ENCODE data around the gene OLAH. TPM values are rescaled to one million over a fixed set of nuclear protein-coding genes. Genes with fewer than 3 reads are reported as not detected.

The OLAH gene
- total RNA-seq, 1 experiment from 2014 or later, result not detected

DNA sequence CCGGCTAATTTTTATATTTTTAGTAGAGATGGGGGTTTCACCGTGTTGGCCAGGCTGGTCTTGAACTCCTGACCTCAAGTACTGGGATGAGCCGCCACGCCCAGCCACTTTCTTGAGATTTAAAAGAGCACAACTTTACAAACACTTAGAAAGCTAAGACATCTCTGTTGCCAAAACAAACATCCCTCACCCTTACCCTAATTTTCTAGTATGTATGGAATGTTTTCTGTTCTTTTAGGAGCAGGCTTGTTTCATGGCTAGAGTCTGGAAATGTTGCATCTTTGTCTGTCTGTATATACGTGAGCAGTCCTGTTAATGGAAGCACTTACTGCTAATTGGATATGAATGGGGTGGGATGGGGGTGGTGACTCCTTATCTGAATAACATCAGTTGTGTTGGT, 2.9 kb downstream of the OLAH start:
- Mint-ChIP-seq H3K4me3 (no peak overlapping the region), H3K36me3 (no peaks in the 10 kb centered on the region), H3K27me3 (ENCODE audit: low read depth) (no peaks in the 10 kb centered on the region), H3K27ac (no peak overlapping the region), H3K4me1 (peaks cover 16% of the 10 kb centered on the region), H3K9me3 (peaks cover 4% of the 10 kb centered on the region; the same call in 1 of the 2 replicates)
- no peak for DNase-seq (ENCODE audit: low spot score)
- POLR2A ChIA-PET, result no interaction called here
- TF ChIP-seq MYBL2 (CRISPR knock-in tag; IDR thresholded peaks at IDR 0.05) (no peak), NR3C1 (CRISPR knock-in tag; conservative IDR thresholded peaks at IDR 0.05; ENCODE audit: low read depth) (no peak), NFYB (CRISPR knock-in tag; conservative IDR thresholded peaks at IDR 0.05; ENCODE audit: low read depth) (no peak), ATF1 (CRISPR knock-in tag; IDR thresholded peaks at IDR 0.05) (no peak), NFATC4 (CRISPR knock-in tag; IDR thresholded peaks at IDR 0.05) (no peak), FOXK1 (CRISPR knock-in tag; IDR thresholded peaks at IDR 0.05) (no peak), RORB (CRISPR knock-in tag; IDR thresholded peaks at IDR 0.05) (no peak), ZNF232 (CRISPR knock-in tag; IDR thresholded peaks at IDR 0.05) (no peak), IRF2 (CRISPR knock-in tag; IDR thresholded peaks at IDR 0.05; ENCODE audit: borderline replicate concordance, low read depth) (no peak), NR1H2 (CRISPR knock-in tag; IDR thresholded peaks at IDR 0.05) (no peak), ZNF423 (CRISPR knock-in tag; IDR thresholded peaks at IDR 0.05) (no peak), TCF7 (CRISPR knock-in tag; IDR thresholded peaks at IDR 0.05; ENCODE audit: low read depth) (no peak)
- TF ChIP-seq, protein P1, sequence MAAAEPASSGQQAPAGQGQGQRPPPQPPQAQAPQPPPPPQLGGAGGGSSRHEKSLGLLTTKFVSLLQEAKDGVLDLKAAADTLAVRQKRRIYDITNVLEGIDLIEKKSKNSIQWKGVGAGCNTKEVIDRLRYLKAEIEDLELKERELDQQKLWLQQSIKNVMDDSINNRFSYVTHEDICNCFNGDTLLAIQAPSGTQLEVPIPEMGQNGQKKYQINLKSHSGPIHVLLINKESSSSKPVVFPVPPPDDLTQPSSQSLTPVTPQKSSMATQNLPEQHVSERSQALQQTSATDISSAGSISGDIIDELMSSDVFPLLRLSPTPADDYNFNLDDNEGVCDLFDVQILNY (CRISPR knock-in tag; IDR thresholded peaks at IDR 0.05), result no peak
- TF ChIP-seq, protein P2, sequence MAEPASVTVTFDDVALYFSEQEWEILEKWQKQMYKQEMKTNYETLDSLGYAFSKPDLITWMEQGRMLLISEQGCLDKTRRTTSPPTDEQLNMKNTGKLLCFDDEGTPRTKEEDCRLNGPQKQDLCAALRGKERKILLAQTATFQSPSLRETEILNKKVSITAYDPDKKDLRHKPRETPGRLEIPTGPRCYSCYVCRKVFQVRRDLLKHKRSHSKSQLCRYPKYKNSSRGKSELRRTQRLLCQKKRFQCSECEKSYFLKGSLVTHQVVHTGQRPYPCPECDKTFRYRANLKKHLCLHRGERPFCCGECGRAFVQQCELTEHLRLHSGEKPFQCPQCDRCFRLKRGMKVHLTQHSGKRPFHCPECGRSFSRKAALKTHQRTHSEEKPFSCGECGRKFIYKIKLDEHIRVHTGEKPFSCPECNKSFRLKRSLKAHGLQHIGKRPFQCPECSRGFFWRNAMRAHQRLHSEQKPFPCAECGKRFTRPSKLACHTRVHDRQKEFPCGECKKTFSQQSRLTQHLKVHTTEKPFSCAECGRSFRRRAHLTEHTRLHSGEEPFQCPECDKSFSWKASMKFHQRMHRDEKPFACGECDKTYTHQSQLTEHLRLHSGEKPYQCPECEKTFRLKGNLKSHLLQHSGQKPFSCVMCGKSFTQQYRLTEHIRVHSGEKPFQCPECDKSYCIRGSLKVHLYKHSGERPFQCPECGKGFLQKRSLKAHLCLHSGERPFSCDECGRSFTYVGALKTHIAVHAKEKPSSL (CRISPR knock-in tag; conservative IDR thresholded peaks at IDR 0.05), result no peak
- TF ChIP-seq, protein P3, sequence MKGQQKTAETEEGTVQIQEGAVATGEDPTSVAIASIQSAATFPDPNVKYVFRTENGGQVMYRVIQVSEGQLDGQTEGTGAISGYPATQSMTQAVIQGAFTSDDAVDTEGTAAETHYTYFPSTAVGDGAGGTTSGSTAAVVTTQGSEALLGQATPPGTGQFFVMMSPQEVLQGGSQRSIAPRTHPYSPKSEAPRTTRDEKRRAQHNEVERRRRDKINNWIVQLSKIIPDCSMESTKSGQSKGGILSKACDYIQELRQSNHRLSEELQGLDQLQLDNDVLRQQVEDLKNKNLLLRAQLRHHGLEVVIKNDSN (CRISPR knock-in tag; IDR thresholded peaks at IDR 0.05), result no peak
- CTCF ChIA-PET, result no interaction called here
- ATAC-seq, result no peak

DNA sequence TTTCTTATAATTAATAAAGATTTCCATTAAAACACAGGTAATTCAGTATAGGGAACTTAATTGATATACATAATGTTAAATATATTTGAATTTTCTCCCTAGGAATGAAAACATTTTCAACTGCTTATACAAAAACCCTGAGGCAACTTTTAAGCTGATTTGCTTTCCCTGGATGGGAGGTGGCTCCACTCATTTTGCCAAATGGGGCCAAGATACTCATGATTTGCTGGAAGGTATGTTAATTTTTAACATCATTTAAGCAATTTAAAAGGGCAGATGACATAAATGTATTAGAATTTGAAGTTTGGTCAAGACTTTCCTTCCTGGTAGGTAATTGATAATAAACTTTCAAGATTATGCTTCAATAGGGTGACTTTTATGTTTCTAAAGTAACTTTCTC, 5.8 kb downstream of the OLAH start:
- peaks cover 13% of the 10 kb centered on the region for H3K4me1 Mint-ChIP-seq

More for the DNA sequence above, 5.8 kb downstream of the OLAH start:
- no peaks in the 10 kb centered on the region for H3K27me3 Mint-ChIP-seq (ENCODE audit: low read depth)
- no peaks in the 10 kb centered on the region for H3K36me3 Mint-ChIP-seq
- POLR2A ChIA-PET, result interaction anchor here (0.7 kb wide), 1 partner anchor 50 kb away, joined by 6 read pairs; no protein-coding TSS in a partner anchor
- ATAC-seq (no peak), DNase-seq (ENCODE audit: low spot score) (no peak)
- H3K9me3 Mint-ChIP-seq, result no peaks in the 10 kb centered on the region
- CTCF ChIA-PET, result no interaction called here
- H3K4me3 Mint-ChIP-seq, result no peak overlapping the region
- TF ChIP-seq, protein P4, sequence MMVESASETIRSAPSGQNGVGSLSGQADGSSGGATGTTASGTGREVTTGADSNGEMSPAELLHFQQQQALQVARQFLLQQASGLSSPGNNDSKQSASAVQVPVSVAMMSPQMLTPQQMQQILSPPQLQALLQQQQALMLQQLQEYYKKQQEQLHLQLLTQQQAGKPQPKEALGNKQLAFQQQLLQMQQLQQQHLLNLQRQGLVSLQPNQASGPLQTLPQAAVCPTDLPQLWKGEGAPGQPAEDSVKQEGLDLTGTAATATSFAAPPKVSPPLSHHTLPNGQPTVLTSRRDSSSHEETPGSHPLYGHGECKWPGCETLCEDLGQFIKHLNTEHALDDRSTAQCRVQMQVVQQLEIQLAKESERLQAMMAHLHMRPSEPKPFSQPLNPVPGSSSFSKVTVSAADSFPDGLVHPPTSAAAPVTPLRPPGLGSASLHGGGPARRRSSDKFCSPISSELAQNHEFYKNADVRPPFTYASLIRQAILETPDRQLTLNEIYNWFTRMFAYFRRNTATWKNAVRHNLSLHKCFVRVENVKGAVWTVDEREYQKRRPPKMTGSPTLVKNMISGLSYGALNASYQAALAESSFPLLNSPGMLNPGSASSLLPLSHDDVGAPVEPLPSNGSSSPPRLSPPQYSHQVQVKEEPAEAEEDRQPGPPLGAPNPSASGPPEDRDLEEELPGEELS (CRISPR knock-in tag; IDR thresholded peaks at IDR 0.05), result no peak
- TF ChIP-seq, protein P5, sequence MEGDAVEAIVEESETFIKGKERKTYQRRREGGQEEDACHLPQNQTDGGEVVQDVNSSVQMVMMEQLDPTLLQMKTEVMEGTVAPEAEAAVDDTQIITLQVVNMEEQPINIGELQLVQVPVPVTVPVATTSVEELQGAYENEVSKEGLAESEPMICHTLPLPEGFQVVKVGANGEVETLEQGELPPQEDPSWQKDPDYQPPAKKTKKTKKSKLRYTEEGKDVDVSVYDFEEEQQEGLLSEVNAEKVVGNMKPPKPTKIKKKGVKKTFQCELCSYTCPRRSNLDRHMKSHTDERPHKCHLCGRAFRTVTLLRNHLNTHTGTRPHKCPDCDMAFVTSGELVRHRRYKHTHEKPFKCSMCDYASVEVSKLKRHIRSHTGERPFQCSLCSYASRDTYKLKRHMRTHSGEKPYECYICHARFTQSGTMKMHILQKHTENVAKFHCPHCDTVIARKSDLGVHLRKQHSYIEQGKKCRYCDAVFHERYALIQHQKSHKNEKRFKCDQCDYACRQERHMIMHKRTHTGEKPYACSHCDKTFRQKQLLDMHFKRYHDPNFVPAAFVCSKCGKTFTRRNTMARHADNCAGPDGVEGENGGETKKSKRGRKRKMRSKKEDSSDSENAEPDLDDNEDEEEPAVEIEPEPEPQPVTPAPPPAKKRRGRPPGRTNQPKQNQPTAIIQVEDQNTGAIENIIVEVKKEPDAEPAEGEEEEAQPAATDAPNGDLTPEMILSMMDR (IDR thresholded peaks at IDR 0.05), result no peak
- TF ChIP-seq, protein P6, sequence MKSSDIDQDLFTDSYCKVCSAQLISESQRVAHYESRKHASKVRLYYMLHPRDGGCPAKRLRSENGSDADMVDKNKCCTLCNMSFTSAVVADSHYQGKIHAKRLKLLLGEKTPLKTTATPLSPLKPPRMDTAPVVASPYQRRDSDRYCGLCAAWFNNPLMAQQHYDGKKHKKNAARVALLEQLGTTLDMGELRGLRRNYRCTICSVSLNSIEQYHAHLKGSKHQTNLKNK (CRISPR knock-in tag; IDR thresholded peaks at IDR 0.05), result no peak
- TF ChIP-seq NR2C2 (CRISPR knock-in tag; IDR thresholded peaks at IDR 0.05) (no peak), ZNF423 (CRISPR knock-in tag; IDR thresholded peaks at IDR 0.05) (no peak), OVOL2 (CRISPR knock-in tag; IDR thresholded peaks at IDR 0.05; ENCODE audit: borderline replicate concordance) (no peak), SP1 (CRISPR knock-in tag; conservative IDR thresholded peaks at IDR 0.05) (no peak), JUN (CRISPR knock-in tag; IDR thresholded peaks at IDR 0.05) (no peak), JAZF1 (CRISPR knock-in tag; IDR thresholded peaks at IDR 0.05) (no peak), ZNF121 (CRISPR knock-in tag; IDR thresholded peaks at IDR 0.05) (no peak), FOXJ3 (CRISPR knock-in tag; IDR thresholded peaks at IDR 0.05; ENCODE audit: borderline replicate concordance) (no peak)
- TF ChIP-seq, protein P7, sequence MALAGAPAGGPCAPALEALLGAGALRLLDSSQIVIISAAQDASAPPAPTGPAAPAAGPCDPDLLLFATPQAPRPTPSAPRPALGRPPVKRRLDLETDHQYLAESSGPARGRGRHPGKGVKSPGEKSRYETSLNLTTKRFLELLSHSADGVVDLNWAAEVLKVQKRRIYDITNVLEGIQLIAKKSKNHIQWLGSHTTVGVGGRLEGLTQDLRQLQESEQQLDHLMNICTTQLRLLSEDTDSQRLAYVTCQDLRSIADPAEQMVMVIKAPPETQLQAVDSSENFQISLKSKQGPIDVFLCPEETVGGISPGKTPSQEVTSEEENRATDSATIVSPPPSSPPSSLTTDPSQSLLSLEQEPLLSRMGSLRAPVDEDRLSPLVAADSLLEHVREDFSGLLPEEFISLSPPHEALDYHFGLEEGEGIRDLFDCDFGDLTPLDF (CRISPR knock-in tag; IDR thresholded peaks at IDR 0.05), result no peak
- H3K27ac Mint-ChIP-seq, result no peak overlapping the region
